HG02623 (cell line): ENCODE measurements around the gene PRPF19.
"Not testable (repeated sequence)": the region's sequence is repeated elsewhere in the genome, so short reads cannot be mapped to it uniquely, and the experiment has no call there.

Source experiments
- ATAC-seq: cut with Tn5 transposase; IDR thresholded peaks from one replicate; pipeline ENCODE4 v1.9.1; 2021; ENCODE audit warnings: moderate library complexity; ENCODE audit not compliant: unreplicated experiment

The PRPF19 gene

GRCh38 chr11:60910281-60910687, 3.9 kb upstream of the PRPF19 start:
- ATAC-seq = peak; percentile 30

- not testable (repeated sequence) for ATAC-seq
Observed at GRCh38 chr11:60909680-60910280, 3.4 kb upstream of the PRPF19 start.

- no peak for ATAC-seq
Observed at GRCh38 chr11:60908803-60909202, 2.4 kb upstream of the PRPF19 start.

DNA sequence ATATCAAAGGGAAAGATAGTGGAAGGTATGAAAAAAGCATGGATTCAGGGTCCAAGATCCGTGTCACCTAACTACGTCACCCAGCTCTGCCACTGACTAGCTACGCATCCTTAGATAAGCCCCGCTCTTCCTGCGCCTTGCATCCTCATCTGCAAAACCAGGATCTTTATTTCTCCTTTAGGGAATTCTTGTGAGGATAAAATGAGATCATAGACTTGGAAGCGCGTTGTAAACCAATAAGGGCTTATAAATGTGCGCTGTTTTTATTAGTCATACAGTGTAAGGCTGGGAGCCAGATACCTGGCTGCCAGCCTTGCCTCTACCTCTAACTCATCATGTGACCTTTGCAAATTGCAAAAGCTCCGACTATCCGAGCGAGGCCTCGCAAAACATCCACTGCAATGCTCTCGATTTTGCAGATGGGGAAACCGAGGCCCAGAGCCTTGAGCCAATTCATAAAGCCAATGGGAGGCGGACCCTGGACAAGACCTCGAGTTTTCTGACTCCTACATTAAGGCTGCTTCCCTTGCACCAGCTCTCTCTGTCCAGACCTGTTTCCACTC, 753 bp downstream of the PRPF19 start:
- ATAC-seq = no peak

- no peak for ATAC-seq
Observed at GRCh38 chr11:60905047-60905446, 1.3 kb downstream of the PRPF19 start.

DNA sequence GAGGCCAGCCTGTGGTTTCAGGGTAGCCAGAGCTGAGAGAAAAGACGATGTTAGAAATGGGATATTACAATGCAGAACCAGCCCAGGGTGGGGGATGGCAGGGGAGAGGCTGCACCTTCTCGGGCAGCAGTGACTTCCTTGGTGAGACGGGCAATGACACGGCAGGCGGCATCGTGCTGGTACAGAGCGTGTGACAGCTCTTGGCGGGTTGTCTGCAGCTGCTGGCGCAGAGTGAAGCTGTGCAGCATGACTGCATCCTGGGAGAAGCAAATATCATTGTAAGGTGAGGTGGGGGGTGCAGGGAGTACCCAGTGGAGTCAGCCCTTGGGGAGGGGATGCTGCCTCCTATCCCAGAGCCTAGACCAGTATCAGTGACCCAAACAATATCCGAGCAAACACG, 3.8 kb downstream of the PRPF19 start:
- no peak for ATAC-seq

GRCh38 chr11:60900673-60901404, 5.5 kb downstream of the PRPF19 start:
- no peak for ATAC-seq

DNA sequence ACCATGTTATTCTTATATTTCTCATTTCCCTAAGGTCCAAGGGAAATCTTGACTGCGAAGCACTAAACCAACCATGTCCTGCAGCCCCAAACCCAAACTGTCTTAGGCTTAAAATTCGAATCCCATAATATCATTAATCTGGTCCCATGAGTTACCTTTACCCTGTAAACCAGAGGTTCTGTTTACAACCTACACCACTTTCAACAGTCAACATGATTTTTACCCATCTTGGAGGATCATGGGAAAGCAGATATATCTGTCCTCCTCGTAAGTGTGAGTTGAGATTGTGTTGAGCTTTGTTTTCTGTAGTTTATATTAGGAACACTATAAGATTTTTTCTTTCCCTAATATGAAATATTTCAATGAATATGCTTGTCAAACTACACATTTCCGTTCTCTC, 6.4 kb downstream of the PRPF19 start:
- no peak for ATAC-seq

- no peak for ATAC-seq
Observed at GRCh38 chr11:60899046-60899936, 7.1 kb downstream of the PRPF19 start.

GRCh38 chr11:60897496-60897895, 8.9 kb downstream of the PRPF19 start:
- ATAC-seq = no peak

DNA sequence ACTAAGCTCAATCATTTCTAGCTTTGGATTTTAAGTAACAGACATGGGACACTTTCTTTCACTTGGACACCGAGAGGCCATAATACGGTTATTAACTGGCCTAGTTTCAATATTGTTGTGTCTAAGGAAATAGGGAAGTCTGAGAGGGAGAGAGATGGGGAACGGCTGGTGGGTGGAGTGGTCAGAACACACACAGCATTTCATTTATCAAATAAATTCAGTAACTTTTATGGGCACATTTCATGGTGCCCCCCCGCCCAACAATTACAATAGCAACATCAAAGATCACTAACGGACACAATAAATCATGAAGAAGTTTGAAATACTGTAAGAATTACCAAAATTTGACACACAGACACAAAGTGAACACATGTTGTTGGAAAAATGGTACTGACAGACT, 10.7 kb downstream of the PRPF19 start:
- no peak for ATAC-seq

- no peak for ATAC-seq
Observed at GRCh38 chr11:60891103-60891741, 15.2 kb downstream of the PRPF19 start.

GRCh38 chr11:60890696-60891095, 15.7 kb downstream of the PRPF19 start:
- no peak for ATAC-seq

- no peak for ATAC-seq
Observed at GRCh38 chr11:60889869-60890311, 16.5 kb downstream of the PRPF19 start.

DNA sequence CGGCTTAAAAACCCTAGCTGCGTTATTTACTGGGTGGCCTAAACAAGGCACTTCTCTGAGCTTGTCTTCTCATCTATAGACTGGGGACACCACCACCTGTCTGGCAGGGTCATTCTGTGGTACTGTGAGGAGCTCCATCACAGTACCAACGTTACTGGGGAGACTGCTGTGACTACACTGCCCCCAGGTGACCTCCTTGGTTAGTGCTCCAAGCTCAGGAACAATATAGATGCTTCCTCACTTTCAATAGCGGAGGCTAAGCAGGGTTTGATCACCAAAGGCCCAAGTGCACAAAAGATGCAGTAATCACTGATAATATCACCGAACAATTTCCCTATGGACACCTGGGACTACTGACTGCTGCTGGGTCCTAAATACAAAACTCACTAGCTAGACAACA, 18.8 kb downstream of the PRPF19 start:
- no peak for ATAC-seq

DNA sequence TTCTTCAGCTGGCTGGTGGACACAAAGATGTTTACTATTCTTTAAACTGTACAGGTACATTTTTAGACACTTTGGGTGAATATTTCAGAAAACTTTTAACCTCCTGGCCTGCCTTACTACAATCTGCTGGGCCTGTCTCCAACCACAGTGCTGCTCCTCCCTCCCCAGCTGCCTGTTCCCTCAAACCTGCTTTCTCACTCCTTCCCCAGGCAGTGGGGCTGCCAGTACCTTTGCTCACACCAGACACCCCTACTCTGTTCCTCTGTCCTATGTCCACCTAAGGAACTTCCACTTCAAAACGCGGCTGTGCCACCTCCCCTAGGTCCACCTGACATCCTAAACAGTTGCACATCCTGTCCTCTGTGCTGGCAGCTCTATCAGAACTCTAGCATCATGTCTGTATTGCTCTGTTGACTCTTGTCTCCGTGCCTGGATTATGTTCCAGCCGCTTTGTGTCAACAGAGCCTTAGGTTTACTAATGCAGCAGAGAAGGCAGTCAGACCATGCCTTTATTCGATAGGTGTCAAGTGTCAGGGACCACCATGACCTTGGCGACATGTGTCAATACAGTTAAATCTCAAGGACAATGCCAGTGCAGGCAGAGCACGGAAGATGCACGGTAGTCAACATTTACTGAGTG, 25.6 kb downstream of the PRPF19 start:
- no peak for ATAC-seq

DNA sequence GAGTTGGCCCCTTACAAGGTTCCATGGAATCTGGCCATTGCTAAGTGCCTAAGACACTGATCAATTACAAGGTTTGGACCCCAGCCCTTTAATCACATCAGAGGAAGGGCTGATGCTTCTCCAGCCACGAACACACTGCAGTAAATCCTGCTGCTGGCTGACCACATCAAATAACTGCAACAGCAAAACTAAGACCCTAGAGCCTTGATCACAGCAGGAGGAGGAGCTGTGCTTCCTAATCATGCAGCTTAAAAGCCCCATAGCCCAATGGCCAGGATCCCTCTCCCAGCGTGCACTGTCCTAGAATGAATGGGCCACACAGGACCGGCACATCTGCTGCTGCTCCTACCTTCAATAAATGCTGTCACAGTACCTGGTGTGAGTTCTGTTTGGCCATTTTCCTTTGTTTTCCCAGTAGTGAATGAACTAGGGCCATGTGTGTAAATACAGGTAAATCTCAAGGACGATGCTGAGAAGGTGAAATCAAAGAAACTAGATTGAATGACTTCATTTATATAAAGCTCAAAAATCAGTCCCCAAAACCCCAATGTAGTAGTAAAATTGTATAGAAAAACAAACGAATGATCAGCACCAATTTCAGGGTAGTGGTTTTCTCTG, 26.3 kb downstream of the PRPF19 start:
- ATAC-seq = no peak

GRCh38 chr11:60879104-60879503, 27.3 kb downstream of the PRPF19 start:
- no peak for ATAC-seq

DNA sequence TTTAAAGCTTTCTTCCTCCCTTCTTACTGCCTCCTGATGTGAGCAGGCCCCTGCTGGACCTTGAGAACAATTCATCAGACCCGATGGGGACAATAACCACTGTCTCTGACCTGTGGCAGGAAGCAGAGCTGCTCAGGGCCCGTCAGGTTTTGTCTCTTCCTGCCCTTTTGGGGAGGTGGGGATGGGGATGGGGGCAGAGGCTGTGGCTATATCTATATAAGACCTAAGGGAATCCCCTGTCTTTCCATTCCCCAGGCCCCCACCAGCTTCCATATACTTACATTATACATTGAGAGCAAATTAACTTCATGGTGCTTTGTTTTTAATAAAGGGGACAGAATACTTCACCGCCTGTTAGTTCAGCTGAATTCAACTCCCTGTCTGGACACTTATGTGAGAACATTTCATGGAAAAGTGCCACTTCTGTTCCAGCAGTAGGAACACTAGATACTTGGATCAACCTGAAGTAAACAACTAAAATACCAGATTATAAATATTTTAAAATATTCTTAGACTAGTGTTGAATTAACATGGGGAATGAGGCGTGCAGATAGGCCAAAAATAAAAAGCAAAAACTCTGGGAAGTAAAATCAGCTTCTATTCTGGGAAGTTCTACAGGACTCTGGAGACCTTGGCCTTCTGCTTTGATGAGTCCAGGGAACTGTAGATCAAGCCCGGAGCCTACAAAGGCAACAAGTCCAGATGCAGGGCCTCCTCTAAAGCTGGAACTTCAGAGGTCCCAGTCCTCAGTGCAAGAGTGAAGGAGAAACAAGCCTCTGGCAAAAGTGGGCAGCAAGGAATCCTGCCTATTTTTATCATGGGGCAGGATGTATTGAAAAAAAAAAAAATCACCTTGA, 27.9 kb downstream of the PRPF19 start:
- ATAC-seq = no peak
